Body of pancreas (tissue), 4 donors: ENCODE measurements around the gene ACADVL. TPM values are rescaled to one million over a fixed set of nuclear protein-coding genes. Genes with fewer than 3 reads are reported as not detected.
A peak's percentile ranks its signal among the peaks of the same experiment; 100 is the strongest.
"Not testable (repeated sequence)": the region's sequence is repeated elsewhere in the genome, so short reads cannot be mapped to it uniquely, and the experiment has no call there.

Experiments used
- ATAC-seq: fragments of 150-250 bp; one replicate; pipeline ENCODE4 v1.9.1; 2016
- DNase-seq, 4 donors: peaks; one replicate each; pipeline ENCODE4 v3.0.0-alpha.2; 2019
- H3K27ac ChIP-seq, 4 donors: fragments of 200-600 bp; sonication (generic); 1 replicate in 3 of 4; 2 replicates in 1 of 4; pipeline versions ENCODE4 v1.5.1 to v1.6.1; 2016 to 2019; ENCODE audit warnings: mild to moderate bottlenecking in 1 of 4, mixed read lengths in 1 of 4, moderate library complexity in 1 of 4
- H3K27me3 ChIP-seq, 2 donors: fragments of 200-600 bp; sonication (generic); one replicate each; pipeline ENCODE4 v1.6.0; 2016; ENCODE audit warnings: mild to moderate bottlenecking in 1 of 2
- H3K36me3 ChIP-seq, 2 donors: fragments of 200-600 bp; sonication (generic); replicated peaks in 1 of 2; 2 replicates each; pipeline ENCODE4 v1.5.1; 2016; ENCODE audit warnings: low read depth in 2 of 2; ENCODE audit not compliant: insufficient read depth in 1 of 2
- H3K4me1 ChIP-seq: fragments of 200-600 bp; sonication (generic); one replicate; pipeline ENCODE4 v1.6.0; 2016
- H3K4me3 ChIP-seq, 2 donors: fragments of 200-600 bp; sonication (generic); 1 replicate in 1 of 2; 2 replicates in 1 of 2; pipeline ENCODE4 v1.5.1; 2016 to 2019
- H3K9me3 ChIP-seq, 3 donors: fragments of 200-600 bp; sonication (generic); 1 replicate in 2 of 3; 2 replicates in 1 of 3; pipeline ENCODE4 v1.5.1; 2016
- POLR2A ChIP-seq, 3 donors: fragments of 450-650 bp; IDR thresholded peaks; one replicate each; pipeline ENCODE4 v1.6.1; 2016; ENCODE audit warnings: antibody characterized with exemption in 3 of 3, mild to moderate bottlenecking in 2 of 3
- WGBS, 2 donors: methylation state at CpG; one replicate each; pipeline ENCODE4 v1.1.5; 2017; 5-methylcytosine and 5-hydroxymethylcytosine counted together
- intact Hi-C: fragments of 100-400 bp; cut with DNase I; formaldehyde crosslinking; loops from one replicate; pipeline ENCODE4 v1.15.1; 2023
- total RNA-seq, 2 donors: library from RNA; depleted of rRNA; stranded (reverse); fragments of >200 nt; gene quantifications; one replicate each; pipeline ENCODE4 v1.1.0, GENCODE V29; 2016
- TF ChIP-seq, protein P1 (sequence below), 7 experiments: fragments of 450-650 bp in 4 of 7; fragments of 200-600 bp in 3 of 7; sonication (generic) in 3 of 7; IDR thresholded peaks; one replicate each; pipeline ENCODE4 v1.5.1; 2016 to 2019; ENCODE audit warnings: antibody characterized with exemption in 7 of 7

ACADVL gene
- 1,000 to 10,000 TPM in 1 of 2 donors, 100 to 1,000 TPM in 1; 887 to 1,901 TPM for total RNA-seq

DNA sequence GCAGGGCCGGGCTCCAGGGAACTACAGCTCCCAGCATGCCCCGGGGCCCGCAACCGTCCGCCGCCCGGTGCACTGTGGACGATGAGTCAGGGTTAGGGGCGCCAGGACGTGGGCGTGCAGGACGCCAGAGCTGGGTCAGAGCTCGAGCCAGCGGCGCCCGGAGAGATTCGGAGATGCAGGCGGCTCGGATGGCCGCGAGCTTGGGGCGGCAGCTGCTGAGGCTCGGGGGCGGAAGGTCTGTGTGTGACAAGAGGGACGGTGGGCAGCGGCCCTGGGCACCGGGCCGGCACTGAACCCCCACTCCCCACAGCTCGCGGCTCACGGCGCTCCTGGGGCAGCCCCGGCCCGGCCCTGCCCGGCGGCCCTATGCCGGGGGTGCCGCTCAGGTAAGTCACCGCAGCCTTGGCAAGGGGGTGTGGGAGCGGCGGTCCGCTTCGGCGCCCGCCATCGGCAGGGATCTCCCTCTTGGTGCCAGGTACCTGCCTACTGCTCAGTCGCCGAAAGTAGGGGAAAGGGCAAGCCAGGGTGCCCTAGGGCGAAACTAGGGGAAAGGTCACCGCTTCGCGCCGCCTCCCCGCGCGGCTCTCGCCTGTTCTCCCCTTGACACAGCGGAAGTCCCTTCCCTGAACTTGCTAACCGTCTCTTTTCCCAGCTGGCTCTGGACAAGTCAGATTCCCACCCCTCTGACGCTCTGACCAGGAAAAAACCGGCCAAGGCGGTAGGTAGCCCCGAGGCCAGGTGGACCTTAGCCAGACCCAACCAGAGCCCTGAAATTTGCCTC lies at the start of gene ACADVL, which contains the start of gene DLG4:
Gene ACADVL (plus strand): TSS at position 127 of the 781 bp plus-strand sequence. CDS start 47 bp downstream, at position 174.
Gene DLG4 (minus strand): TSS at position 25 of the 781 bp plus-strand sequence.
- ATAC-seq (peak; percentile 82), DNase-seq (peak; percentile 89 to 95 (median 94))
- TF ChIP-seq, protein P1, sequence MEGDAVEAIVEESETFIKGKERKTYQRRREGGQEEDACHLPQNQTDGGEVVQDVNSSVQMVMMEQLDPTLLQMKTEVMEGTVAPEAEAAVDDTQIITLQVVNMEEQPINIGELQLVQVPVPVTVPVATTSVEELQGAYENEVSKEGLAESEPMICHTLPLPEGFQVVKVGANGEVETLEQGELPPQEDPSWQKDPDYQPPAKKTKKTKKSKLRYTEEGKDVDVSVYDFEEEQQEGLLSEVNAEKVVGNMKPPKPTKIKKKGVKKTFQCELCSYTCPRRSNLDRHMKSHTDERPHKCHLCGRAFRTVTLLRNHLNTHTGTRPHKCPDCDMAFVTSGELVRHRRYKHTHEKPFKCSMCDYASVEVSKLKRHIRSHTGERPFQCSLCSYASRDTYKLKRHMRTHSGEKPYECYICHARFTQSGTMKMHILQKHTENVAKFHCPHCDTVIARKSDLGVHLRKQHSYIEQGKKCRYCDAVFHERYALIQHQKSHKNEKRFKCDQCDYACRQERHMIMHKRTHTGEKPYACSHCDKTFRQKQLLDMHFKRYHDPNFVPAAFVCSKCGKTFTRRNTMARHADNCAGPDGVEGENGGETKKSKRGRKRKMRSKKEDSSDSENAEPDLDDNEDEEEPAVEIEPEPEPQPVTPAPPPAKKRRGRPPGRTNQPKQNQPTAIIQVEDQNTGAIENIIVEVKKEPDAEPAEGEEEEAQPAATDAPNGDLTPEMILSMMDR (IDR thresholded peaks at IDR 0.05): no peak
- peak; percentile 92 to 93 (median 93) for TF ChIP-seq POLR2A (IDR thresholded peaks at IDR 0.05)
- H3K4me1 ChIP-seq: peaks cover 70% of the 10 kb centered on the region
- peak within 1 kb of the TSS; percentile 75 to 100 for H3K4me3 ChIP-seq
- no peaks in the 10 kb centered on the region for H3K27me3 ChIP-seq
- peak within 1 kb of the TSS; percentile 99 to 100 (median 100) for H3K27ac ChIP-seq
- H3K36me3 ChIP-seq: peaks cover 0 to 18% of the 10 kb centered on the region in 2 donors
- intact Hi-C loops: no loop called here
- no peaks in the 10 kb centered on the region for H3K9me3 ChIP-seq
- WGBS, 2 donors: 0 to 1% methylated on average over 11 to 56 of the region's 63 CpGs

DNA sequence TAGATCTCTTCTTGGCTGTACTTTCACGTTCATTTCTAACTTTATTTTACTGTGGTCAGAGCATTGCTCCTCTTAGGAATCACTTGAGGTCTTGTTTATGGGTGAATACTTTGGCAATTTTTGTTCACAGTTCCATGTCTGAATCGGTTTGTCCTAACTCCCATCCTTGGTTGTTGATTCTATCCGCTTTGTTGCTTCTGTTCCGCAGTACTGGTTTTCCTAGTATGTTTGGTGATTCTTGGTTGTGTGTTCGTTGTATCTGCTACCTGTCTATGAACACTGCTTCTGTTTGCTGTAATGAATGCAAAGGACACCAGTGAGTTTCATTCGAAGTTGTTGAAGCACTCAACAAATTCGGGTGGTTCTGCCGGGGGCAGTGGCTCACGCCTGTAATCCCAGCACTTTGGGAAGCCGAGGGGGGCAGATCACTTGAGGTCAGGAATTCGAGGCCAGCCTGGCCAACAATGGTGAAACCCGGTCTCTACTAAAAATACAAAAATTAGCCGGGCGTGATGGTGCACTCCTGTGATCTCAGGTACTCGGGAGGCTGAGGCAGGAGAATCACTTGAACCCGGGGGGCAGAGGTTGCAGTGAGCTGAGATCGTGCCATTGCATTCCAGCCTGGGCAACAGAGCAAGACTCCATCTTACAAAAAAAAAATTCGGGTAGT lies 47.1 kb upstream of the ACADVL start:
- WGBS, 2 donors: 81 to 84% methylated on average over 18 of the region's 18 CpGs
- H3K9me3 ChIP-seq, H3K36me3 ChIP-seq, ATAC-seq, DNase-seq, H3K4me3 ChIP-seq, intact Hi-C loops, H3K27ac ChIP-seq: not testable (repeated sequence)
- H3K27me3 ChIP-seq: peaks cover 0 to 11% of the 10 kb centered on the region in 2 donors
- H3K4me1 ChIP-seq: peaks cover 15% of the 10 kb centered on the region

DNA sequence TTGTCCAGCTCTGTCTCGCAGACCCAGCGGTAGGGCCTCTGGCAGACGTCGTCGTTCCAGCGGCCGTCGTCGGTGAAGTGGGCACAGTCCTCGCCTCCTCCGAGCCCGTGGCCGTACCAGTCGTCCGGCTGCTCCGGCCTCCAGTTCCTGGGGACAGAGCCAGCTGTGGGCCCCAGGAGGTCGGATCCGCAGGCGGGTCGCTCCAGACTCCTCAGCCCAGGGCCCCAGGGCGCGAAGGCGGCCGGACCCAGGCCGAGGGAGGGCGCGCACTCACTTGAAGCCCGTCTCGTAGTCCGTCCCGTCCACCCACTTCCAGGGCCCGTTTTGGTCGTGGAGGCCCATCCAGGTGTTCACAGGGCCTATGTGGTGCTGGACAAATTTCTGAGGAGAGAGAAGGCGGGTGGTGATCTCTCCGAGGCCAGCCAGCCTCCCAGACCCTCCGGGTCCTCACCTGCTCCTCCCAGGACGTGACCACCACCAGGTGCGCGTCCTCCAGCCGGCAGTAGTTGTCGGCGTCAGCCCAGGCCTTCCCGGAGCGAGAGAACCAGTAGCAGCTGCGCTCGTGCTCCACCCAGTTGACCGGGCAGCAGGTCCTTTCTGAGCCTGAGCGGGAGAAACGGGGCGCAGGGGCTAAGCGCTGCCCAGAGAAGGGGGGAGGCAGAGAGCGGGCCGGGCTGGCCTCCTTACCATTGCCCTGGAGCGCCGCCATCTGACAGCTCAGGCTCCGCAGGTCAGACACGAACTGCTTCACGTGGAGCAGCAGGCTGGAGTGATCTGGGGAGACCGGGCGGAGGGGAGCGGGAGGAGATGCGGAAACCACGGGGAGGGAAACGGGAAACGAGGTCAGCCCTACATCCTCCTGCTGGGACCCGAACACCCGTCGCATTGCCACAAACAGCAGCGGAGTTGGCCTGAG lies 45.8 kb upstream of the ACADVL start:
- Histone ChIP-seq H3K36me3 (no peaks in the 10 kb centered on the region), H3K27me3 (peaks cover 0 to 15% of the 10 kb centered on the region in 2 donors), H3K4me1 (peaks cover 22% of the 10 kb centered on the region), H3K4me3 (no peak overlapping the region), H3K27ac (no peak overlapping the region), H3K9me3 (peaks cover 0 to 2% (median 0%) of the 10 kb centered on the region in 3 donors)
- TF ChIP-seq, protein P1 (IDR thresholded peaks at IDR 0.05): peak in 1 of 7 experiments; percentile 27
- TF ChIP-seq POLR2A (IDR thresholded peaks at IDR 0.05): peak in 1 of 3 donors; percentile 15
- intact Hi-C loops: no loop called here
- ATAC-seq (peak; percentile 41), DNase-seq (peak; percentile 52 to 79 (median 61))
- 37 to 41% methylated on average over 24 to 64 of the region's 69 CpGs for WGBS, 2 donors

DNA sequence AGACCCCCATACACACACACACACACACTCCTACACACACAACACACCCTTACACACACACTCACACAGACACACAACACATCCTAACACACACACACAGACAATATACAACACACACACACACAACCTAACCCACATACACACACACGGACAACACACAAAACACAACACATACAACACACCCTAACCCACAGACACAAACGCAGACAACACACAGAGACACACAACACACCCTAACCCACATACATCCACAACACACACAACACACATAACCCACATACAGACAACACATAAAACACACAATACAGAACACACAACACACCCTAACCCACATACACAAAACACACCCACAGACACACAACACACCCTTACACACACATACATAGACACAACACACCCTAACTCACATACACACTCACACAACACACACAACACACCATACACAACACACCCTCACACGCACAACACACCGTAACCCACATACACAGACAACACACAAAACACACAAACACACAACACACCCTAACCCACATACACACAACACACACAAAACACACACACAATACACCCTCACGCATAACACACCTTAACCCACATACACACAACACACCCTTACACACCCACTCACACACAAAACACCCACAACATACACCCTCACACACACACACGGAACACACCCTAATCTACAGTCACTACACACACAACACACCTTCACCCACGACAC lies 45.0 kb upstream of the ACADVL start:
- DNase-seq (no peak), ATAC-seq (no peak)
- H3K4me1 ChIP-seq: peaks cover 22% of the 10 kb centered on the region
- no peak for TF ChIP-seq POLR2A (IDR thresholded peaks at IDR 0.05)
- H3K27me3 ChIP-seq: peaks cover 0 to 15% of the 10 kb centered on the region in 2 donors
- intact Hi-C loops: no loop called here
- no peak overlapping the region for H3K27ac ChIP-seq
- 65 to 78% methylated on average over 7 of the region's 7 CpGs for WGBS, 2 donors
- no peaks in the 10 kb centered on the region for H3K9me3 ChIP-seq
- H3K36me3 ChIP-seq: no peaks in the 10 kb centered on the region
- no peak overlapping the region for H3K4me3 ChIP-seq

DNA sequence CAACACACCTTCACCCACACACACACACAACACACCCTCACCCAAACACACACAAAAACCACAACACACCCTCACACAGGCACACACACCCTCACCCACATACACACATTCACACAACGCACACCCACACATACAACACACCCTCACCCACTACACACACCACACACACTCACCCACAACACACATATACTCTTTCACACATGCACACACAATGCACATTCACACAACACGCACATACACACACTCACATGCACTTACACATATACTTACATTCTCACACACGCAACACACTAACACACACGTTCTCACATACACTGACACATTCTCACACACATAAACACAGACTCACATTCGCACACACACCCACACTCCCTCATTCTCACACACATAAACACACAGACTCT lies 44.4 kb upstream of the ACADVL start:
- Histone ChIP-seq H3K27me3 (peaks cover 0 to 15% of the 10 kb centered on the region in 2 donors), H3K27ac (no peak overlapping the region), H3K9me3 (no peaks in the 10 kb centered on the region), H3K4me3 (no peak overlapping the region), H3K4me1 (peaks cover 22% of the 10 kb centered on the region), H3K36me3 (no peaks in the 10 kb centered on the region)
- 76 to 82% methylated on average over 5 of the region's 5 CpGs for WGBS, 2 donors
- DNase-seq: no peak
- ATAC-seq: no peak
- no peak for TF ChIP-seq POLR2A (IDR thresholded peaks at IDR 0.05)
- TF ChIP-seq, protein P1 (IDR thresholded peaks at IDR 0.05): no peak
- intact Hi-C loops: no loop called here
